ENCODE measurements around the gene EMILIN3. TPM values are rescaled to one million over a fixed set of nuclear protein-coding genes. Genes with fewer than 3 reads are reported as not detected.

Gene EMILIN3
- total and polyA plus RNA-seq, 2 donors (not counting 3 experiments of a cell fraction or from before 2014, with no cell fraction given): 0.15 TPM; not detected in 1

DNA sequence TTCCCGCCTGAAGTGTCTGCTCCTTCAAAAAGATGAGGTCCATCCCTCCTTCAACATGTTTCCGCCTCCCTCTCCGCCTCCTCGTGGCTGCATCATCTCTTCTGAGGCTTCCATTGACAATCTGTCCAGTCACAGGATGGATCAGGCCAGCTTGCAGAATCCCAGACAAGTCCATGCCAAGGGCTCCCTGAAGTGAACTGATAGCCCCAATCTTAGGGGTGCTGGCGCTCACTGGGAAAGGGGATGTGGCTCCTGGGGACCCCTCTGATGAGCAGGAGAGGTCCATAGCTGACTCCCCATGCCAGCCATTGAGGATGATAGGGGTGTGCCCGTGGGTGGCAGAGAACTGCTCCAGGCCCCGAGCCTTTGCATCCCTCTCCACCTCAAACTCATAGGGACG is 48.6 kb upstream of the EMILIN3 start:
- Histone ChIP-seq H3K27me3 (ENCODE audit: control insufficient read depth in 2 of 2, insufficient read depth in 2 of 2, low read length in 2 of 2) (no peaks in the 10 kb centered on the region), H3K36me3 (ENCODE audit: control insufficient read depth in 2 of 2, extremely low read depth in 1 of 2, insufficient read depth in 2 of 2, low read length in 2 of 2) (peaks cover 2 to 45% of the 10 kb centered on the region in 2 experiments), H3K9me3 (replicated peaks; ENCODE audit: control insufficient read depth, insufficient read depth, low read length) (no peaks in the 10 kb centered on the region), H3K9me1 (replicated peaks; ENCODE audit: control insufficient read depth, extremely low read depth, insufficient read depth, low read length) (no peaks in the 10 kb centered on the region), H3K27ac (ENCODE audit: insufficient read depth, low read depth, low read length) (no peak overlapping the region), H3K9ac (replicated peaks; ENCODE audit: extremely low read depth, insufficient read depth, low read length) (no peak overlapping the region), H2AFZ (ENCODE audit: low read depth, low read length) (no peak overlapping the region), H3K79me2 (ENCODE audit: control insufficient read depth, insufficient read depth, low read length) (no peaks in the 10 kb centered on the region), H4K20me1 (replicated peaks; ENCODE audit: control insufficient read depth, extremely low read depth, insufficient read depth, low read length) (no peaks in the 10 kb centered on the region), H3K4me1 (ENCODE audit: control insufficient read depth, extremely low read depth, insufficient read depth, low read length) (no peaks in the 10 kb centered on the region), H3K4me2 (ENCODE audit: insufficient read depth, low read length) (no peak overlapping the region), H3K4me3 (replicated peaks in 1 of 3; ENCODE audit: insufficient read depth in 1 of 3, low read depth in 1 of 3, low read length in 3 of 3) (no peak overlapping the region)
- BruUV-seq (replicated peaks): no TSS peak
- ChIA-PET CTCF (interaction anchor here (0.8 to 1.5 kb wide), 2 partner anchors 242 to 280 kb away, joined by 3 to 4 read pairs; no protein-coding TSS in a partner anchor), POLR2A (no interaction called here)
- DNase-seq (ENCODE audit: low read depth, low spot score) (no peak), FAIRE-seq (no peak)
- intact Hi-C loops (cut with micrococcal nuclease) (no loop called here), dilution Hi-C loops (cut with MboI; ENCODE audit: extremely low pct_ligation_motif_present, low sequenced_read_pairs) (no loop called here)
- no peak for TF ChIP-seq FOS (IDR thresholded peaks at IDR 0.05; ENCODE audit: borderline replicate concordance, insufficient read depth, low read length)
- TF ChIP-seq JUN (IDR thresholded peaks at IDR 0.05; ENCODE audit: borderline replicate concordance, insufficient read depth, insufficient read length, low read depth): no peak
- no peak for TF ChIP-seq POLR2AphosphoS5 (IDR thresholded peaks at IDR 0.05; ENCODE audit: insufficient read depth, low read depth, low read length)
- no peak for TF ChIP-seq MYC (IDR thresholded peaks at IDR 0.05; ENCODE audit: low read depth, low read length)
- TF ChIP-seq, protein P1, sequence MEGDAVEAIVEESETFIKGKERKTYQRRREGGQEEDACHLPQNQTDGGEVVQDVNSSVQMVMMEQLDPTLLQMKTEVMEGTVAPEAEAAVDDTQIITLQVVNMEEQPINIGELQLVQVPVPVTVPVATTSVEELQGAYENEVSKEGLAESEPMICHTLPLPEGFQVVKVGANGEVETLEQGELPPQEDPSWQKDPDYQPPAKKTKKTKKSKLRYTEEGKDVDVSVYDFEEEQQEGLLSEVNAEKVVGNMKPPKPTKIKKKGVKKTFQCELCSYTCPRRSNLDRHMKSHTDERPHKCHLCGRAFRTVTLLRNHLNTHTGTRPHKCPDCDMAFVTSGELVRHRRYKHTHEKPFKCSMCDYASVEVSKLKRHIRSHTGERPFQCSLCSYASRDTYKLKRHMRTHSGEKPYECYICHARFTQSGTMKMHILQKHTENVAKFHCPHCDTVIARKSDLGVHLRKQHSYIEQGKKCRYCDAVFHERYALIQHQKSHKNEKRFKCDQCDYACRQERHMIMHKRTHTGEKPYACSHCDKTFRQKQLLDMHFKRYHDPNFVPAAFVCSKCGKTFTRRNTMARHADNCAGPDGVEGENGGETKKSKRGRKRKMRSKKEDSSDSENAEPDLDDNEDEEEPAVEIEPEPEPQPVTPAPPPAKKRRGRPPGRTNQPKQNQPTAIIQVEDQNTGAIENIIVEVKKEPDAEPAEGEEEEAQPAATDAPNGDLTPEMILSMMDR (IDR thresholded peaks at IDR 0.05; ENCODE audit: extremely low read depth in 1 of 2, insufficient read depth in 1 of 2, low read depth in 1 of 2, low read length in 2 of 2): no peak
- TF ChIP-seq, protein P2, sequence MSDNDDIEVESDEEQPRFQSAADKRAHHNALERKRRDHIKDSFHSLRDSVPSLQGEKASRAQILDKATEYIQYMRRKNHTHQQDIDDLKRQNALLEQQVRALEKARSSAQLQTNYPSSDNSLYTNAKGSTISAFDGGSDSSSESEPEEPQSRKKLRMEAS (IDR thresholded peaks at IDR 0.05; ENCODE audit: insufficient read depth, insufficient read length): no peak
- TF ChIP-seq EZH2 (IDR thresholded peaks at IDR 0.05; ENCODE audit: borderline replicate concordance, low read depth, low read length, severe bottlenecking): no peak
- no peak for TF ChIP-seq POLR2A (IDR thresholded peaks at IDR 0.05; ENCODE audit: low read depth, low read length)
